Stimulated activated CD8-positive, alpha-beta memory T cell treated with anti-CD3 and anti-CD28 coated beads, Interleukin-12 subunit alpha, Interleukin-12 subunit beta, amount 100 ng/mL, for 24 hours (primary cell): Measurements from ENCODE around the gene OR10A2.
"Not testable (repeated sequence)": the region's sequence is repeated elsewhere in the genome, so short reads cannot be mapped to it uniquely, and the experiment has no call there.

Experiments
- DNase-seq: peaks from one replicate; pipeline ENCODE4 v3.0.0-alpha.2; 2020; ENCODE audit errors: extremely low read depth

Gene OR10A2

DNA sequence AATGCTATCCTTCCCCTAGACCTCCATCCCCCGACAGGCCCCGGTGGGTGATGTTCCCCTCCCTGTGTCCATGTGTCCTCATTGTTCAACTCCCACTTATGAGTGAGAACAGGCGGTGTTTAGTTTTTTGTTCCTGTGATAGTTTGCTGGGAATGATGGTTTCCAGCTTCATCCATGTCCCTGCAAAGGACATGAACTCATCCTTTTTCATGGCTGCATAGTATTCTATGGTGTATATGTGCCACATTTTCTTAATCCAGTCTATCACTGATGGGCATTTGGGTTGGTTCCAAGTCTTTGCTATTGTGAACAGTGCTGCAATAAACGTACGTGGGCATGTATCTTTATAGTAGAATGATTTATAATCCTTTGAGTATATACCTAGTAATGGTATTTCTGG lies 24.9 kb downstream of the OR10A2 start:
- DNase-seq = not testable (repeated sequence)

DNA sequence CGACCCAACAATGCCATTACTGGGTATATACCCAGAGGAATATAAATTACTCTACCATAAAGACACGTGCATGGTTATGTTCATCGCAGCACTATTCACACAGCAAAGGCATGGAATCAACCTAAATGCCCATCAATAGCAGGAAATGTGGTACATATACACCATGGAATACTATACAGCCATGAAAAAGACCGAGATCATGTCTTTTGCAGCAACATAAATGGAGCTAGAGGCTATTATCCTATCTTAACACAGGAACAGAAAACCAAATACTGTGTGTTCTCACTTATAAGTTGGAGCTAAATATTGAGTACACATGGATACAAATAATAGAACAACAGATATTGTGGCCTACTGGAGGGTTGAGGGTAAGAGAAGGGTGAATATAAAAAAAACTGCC lies 26.0 kb downstream of the OR10A2 start:
- DNase-seq = no peak

DNA sequence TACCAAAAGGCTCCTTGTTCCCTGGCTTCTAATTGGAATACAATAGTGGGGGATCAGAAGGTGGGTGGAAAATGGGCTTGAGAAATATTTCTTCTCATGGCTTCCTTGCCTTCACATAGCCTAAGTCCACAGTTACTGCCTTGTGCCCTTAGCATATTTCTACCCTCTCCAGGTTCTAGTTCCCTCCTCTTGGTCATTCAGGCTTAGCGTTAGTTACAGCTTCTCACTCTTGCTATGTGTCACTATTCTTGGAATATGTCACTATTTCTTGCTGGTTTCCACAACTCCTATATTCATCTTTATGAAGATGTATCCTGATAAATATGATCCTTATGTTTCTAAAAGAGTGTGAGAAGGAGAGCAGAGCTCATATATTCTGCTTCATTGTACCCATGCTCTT lies 27.0 kb downstream of the OR10A2 start:
- DNase-seq = no peak

DNA sequence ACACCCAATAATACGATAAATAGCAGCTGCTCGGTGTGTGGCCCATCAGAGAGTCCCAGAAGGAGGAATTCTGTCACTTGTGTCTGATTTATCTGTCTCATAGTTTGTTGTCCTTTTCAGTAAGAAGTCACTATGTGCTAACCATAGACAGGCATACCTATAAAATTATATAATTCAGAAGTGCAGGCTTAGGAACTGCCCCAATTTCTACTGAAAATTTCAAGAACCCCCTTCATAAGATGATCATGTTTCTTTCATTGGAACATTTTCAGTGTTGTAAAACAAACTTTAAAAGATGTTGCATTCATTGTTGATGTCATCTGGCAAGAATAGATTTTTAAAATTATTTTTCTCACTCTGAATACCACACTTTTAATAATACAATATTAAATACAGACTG lies 29.5 kb downstream of the OR10A2 start, which contains the start of gene OR2D2:
Gene OR2D2 (minus strand): TSS at position 101 of the 400 bp plus-strand sequence. CDS start 0 bp downstream, at position 101.
- no peak for DNase-seq

DNA sequence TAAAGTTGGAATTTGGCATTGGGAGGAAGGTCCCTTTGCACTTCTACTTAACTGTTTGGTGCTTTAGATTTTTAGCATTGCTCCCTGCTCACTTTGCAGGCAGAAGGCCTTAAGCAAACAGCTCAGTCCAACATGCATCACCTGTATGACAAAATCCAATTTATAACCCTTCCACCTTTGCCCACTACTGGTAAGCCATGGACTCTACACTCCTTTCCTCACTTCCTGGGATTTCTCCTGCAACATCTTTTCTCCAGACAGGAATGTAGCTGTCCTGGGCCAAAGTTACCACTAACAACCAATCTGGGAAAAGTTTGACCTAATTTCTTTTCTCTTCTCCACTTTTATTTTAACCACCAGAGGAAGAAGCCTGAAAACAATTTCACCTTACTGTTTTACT lies 31.2 kb downstream of the OR10A2 start:
- no peak for DNase-seq

DNA sequence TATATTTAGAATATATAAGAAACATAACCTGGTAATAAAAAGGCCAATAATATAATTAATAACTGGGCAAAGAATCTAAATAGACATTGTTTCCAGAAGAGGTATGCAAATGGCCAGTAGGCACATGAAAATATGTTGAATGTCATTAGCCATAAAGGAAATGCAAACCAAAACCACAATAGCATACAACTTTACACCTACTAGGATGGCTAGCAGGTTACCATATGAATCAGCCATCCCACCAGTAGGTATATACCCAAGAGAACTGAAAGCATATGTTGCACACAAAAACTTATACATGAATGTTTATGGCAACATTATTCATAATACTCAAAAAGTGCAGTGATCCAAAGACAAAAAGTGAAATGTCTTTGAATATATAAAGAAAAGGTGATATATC lies 32.2 kb downstream of the OR10A2 start:
- no peak for DNase-seq

DNA sequence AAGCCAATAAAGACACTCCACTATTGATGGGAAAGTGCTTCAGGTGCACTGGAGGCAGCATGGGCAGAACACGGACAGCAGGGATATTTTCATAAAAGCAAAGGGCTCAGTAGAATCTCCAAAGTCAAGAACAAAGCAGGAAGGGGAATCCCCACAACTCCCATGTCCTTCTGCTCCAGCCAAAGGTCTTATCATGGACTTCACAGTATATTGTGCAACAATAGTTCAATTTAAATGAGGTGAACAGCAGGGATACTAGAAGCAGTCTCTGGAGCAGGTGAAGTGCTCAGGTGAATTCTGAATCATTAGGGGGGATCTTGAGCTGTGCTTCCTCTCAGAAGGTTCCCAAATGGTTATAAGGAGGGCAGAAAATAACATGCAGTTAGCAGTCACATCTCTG lies 36.1 kb downstream of the OR10A2 start:
- DNase-seq = no peak

DNA sequence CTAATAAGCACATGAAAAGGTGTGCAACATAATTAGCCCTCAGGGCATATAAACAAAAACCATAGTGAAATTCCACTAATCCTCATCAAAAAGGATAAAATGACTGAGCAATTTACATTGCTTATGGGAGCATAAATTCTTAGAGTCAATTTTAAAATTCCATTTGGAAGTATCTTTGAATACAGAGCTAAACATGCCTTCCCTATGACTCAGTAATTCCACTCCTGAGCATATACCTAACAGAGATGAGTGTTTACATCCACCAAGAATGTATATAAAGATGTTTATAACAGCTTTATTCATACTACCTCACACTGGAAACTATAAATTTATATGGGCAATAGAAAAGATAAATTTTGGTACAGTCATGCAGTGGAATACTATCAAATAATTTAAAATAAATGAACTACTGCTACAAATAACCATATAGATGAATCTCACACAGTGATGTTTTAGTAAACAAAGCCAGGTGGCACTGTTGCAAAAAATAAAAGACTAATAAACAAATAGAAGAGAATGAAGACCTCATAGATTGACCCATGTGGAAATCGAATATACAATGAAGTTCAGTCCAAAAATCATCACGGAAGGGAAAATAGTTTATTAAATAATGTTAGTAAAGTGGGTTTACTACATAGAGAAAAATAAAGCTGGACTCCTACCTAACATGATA lies 37.6 kb downstream of the OR10A2 start:
- no peak for DNase-seq

DNA sequence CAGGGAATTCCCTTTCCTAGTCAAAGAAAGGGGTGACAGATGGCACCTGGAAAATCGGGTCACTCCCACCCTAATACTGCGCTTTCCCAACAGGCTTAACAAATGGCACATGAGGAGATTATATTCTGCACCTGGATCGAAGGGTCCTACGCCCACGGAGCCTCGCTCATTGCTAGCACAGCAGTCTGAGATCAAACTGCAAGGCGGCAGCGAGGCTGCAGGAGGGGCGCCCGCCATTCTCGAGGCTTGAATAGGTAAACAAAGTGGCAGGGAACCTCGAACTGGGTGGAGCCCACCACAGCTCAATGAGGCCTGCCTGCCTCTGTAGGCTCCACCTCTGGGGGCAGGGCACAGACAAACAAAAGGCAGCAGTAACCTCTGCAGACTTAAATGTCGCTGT lies 41.9 kb downstream of the OR10A2 start:
- not testable (repeated sequence) for DNase-seq

DNA sequence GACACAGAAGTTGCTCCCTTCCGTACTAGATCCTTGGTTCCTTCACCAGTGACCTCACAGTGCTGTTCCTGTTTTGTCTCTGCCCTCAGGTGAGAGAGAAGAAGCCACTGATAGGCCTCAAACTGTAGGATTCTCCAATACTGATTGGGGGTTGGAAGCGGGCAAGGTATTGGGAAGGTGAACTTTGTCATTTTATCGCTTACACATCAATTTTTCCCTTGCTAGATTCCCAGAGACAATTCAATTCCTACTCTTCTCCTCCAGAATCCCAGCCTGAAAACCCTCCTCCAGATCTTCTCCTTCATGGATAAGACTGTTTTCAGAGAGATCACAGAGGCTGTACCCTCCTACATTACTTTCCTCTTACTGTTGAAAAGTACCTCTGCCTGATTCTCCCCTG lies 48.5 kb downstream of the OR10A2 start:
- DNase-seq = no peak

DNA sequence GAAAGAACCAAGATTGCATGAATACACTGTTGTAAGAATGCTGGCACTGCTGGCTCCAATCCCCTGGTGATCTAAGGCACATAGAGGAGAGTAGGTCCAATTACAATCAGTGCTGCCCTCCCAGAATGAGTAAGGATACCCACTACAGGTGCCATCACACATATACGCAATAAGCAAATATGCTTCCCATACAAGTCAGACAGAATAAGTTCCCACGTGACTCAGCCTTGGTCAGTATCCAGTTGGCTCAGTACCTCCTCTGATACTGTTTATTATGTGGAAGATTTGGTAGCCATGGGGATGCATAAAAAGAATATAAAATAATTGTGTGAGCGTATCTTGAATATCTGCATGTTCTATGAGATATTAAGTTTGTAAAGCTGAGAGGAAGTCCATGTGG lies 49.1 kb downstream of the OR10A2 start:
- DNase-seq = no peak

DNA sequence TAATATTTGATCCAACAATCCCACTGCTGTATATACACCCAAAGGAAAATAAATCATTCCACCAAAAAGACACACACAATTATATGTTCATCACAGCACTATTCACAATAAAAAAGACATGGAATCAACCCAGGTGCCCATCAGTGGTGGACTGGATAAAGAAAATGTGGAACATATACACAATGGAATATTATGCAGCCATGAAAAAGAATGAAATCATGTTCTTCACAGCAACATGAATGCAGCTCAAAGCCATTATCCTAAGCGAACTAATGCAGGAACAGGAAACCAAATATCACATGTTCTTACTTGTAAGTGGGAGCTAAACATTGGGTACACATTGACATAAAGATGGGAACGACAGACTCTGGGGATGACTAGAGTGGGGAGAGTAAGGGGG lies 56.8 kb downstream of the OR10A2 start:
- no peak for DNase-seq

DNA sequence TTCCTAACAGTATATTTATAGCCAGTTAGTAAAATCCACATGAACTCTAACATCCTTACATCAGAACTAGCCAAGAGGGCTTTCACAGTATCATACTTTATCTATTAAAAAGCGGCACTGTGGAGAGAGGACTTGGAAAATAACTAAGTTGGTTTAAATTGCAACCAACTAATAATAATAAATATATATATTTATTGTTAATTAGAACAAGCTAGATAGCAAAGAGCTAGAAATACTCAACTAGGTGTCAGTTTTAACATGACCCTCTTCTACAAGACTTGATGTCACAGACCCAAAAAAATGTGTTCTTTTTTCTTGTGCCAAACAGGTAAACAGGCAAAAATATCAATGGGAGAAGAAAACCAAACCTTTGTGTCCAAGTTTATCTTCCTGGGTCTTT lies 57.8 kb downstream of the OR10A2 start, which contains the start of gene OR2D3:
Gene OR2D3 (plus strand): TSS at position 301 of the 400 bp plus-strand sequence. CDS start 0 bp downstream, at position 301.
- DNase-seq = no peak
